CD14-positive monocyte (primary cell): ENCODE results near the gene ELAVL1. TPM values are rescaled to one million over a fixed set of nuclear protein-coding genes. Genes with fewer than 3 reads are reported as not detected.

ENCODE experiments used
- DNase-seq, 3 donors: peaks; one replicate each; pipeline ENCODE4 v3.0.0-alpha.2; 2011 to 2022
- H2AFZ ChIP-seq: 2 replicates; pipeline ENCODE4 v1.6.0; 2012; ENCODE audit warnings: mild to moderate bottlenecking, low read depth, low read length, inconsistent platforms; ENCODE audit not compliant: insufficient read depth, poor library complexity, severe bottlenecking
- H3K27ac ChIP-seq, 2 donors: 1 replicate in 1 of 2; 2 replicates in 1 of 2; pipeline ENCODE4 v1.5.1; 2012 to 2013; ENCODE audit warnings: low read length in 2 of 2, control low read depth in 1 of 2, inconsistent platforms in 1 of 2, low read depth in 1 of 2, mild to moderate bottlenecking in 1 of 2
- H3K27me3 ChIP-seq, 2 donors: one replicate each; pipeline versions ENCODE4 v1.6.0 to v1.6.1; 2011 to 2013; ENCODE audit warnings: low read length in 2 of 2; ENCODE audit not compliant: control insufficient read depth in 2 of 2, insufficient read depth in 2 of 2
- H3K36me3 ChIP-seq, 2 donors: replicated peaks in 1 of 2; 1 replicate in 1 of 2; 2 replicates in 1 of 2; pipeline versions ENCODE4 v1.5.1 to v1.6.1; 2012 to 2013; ENCODE audit warnings: low read length in 2 of 2, control low read depth in 1 of 2, inconsistent platforms in 1 of 2, mild to moderate bottlenecking in 1 of 2; ENCODE audit not compliant: insufficient read depth in 2 of 2, control insufficient read depth in 1 of 2
- H3K4me1 ChIP-seq, 2 donors: 1 replicate in 1 of 2; 2 replicates in 1 of 2; pipeline versions ENCODE4 v1.5.1 to v1.6.1; 2012 to 2013; ENCODE audit warnings: low read length in 2 of 2, control low read depth in 1 of 2, inconsistent platforms in 1 of 2, mild to moderate bottlenecking in 1 of 2, moderate library complexity in 1 of 2; ENCODE audit not compliant: insufficient read depth in 2 of 2, control insufficient read depth in 1 of 2
- H3K4me2 ChIP-seq: replicated peaks from 2 replicates; pipeline ENCODE3; 2012; ENCODE audit warnings: low read length, moderate library complexity, mild to moderate bottlenecking; ENCODE audit not compliant: poor library complexity, severe bottlenecking; ENCODE audit errors: extremely low read depth
- H3K4me3 ChIP-seq, 3 experiments: fragments of 200-600 bp in 1 of 3; sonication (generic) in 1 of 3; replicated peaks in 1 of 3; 1 replicate in 2 of 3; 2 replicates in 1 of 3; pipeline ENCODE4 v1.5.1; 2011 to 2013; ENCODE audit warnings: low read length in 3 of 3, mild to moderate bottlenecking in 3 of 3, control low read depth in 2 of 3, low read depth in 2 of 3, inconsistent platforms in 1 of 3, moderate library complexity in 1 of 3
- H3K79me2 ChIP-seq: 2 replicates; pipeline ENCODE4 v1.6.0; 2012; ENCODE audit warnings: mild to moderate bottlenecking, control low read depth, inconsistent platforms, low read length, moderate library complexity; ENCODE audit not compliant: insufficient read depth
- H3K9ac ChIP-seq: 2 replicates; pipeline ENCODE4 v1.6.0; 2017; ENCODE audit warnings: low read length, mild to moderate bottlenecking; ENCODE audit not compliant: insufficient read depth, poor library complexity, severe bottlenecking
- H3K9me3 ChIP-seq, 2 donors: replicated peaks in 1 of 2; 1 replicate in 1 of 2; 2 replicates in 1 of 2; pipeline versions ENCODE4 v1.5.1 to v1.6.1; 2012 to 2013; ENCODE audit warnings: low read length in 2 of 2, control low read depth in 1 of 2; ENCODE audit not compliant: control insufficient read depth in 1 of 2, insufficient read depth in 1 of 2
- H4K20me1 ChIP-seq: 2 replicates; pipeline ENCODE4 v1.6.0; 2012; ENCODE audit warnings: mild to moderate bottlenecking, low read length, control low read depth, moderate library complexity; ENCODE audit not compliant: insufficient read depth
- H3K27ac Mint-ChIP-seq, 7 donors: one replicate each; pipeline ENCODE4 v1.8.0; 2020; ENCODE audit warnings: mild to moderate bottlenecking in 7 of 7, mixed read lengths in 7 of 7, moderate library complexity in 6 of 7, inconsistent platforms in 2 of 7
- H3K27me3 Mint-ChIP-seq, 3 donors: one replicate each; pipeline ENCODE4 v1.8.0; 2021 to 2022; ENCODE audit warnings: low read depth in 3 of 3, mild to moderate bottlenecking in 3 of 3, mixed read lengths in 3 of 3, moderate library complexity in 3 of 3, inconsistent platforms in 1 of 3
- H3K36me3 Mint-ChIP-seq, 2 donors: one replicate each; pipeline ENCODE4 v1.8.0; 2020; ENCODE audit warnings: mixed read lengths in 2 of 2, inconsistent platforms in 1 of 2, mild to moderate bottlenecking in 1 of 2
- H3K4me1 Mint-ChIP-seq: one replicate; pipeline ENCODE4 v1.8.0; 2020; ENCODE audit warnings: mild to moderate bottlenecking, mixed read lengths
- H3K4me3 Mint-ChIP-seq, 2 donors: one replicate each; pipeline ENCODE4 v1.8.0; 2020; ENCODE audit warnings: mild to moderate bottlenecking in 2 of 2, mixed read lengths in 2 of 2, moderate library complexity in 1 of 2
- H3K9me3 Mint-ChIP-seq, 7 donors: one replicate each; pipeline ENCODE4 v1.8.0; 2020 to 2022; ENCODE audit warnings: mixed read lengths in 7 of 7, mild to moderate bottlenecking in 6 of 7, moderate library complexity in 6 of 7, inconsistent platforms in 2 of 7
- CTCF ChIP-seq: fragments of 200-600 bp; IDR thresholded peaks from one replicate; pipeline ENCODE4 v1.8.0; 2022; ENCODE audit warnings: antibody characterized with exemption, mild to moderate bottlenecking
- WGBS: methylation state at CpG from one replicate; pipeline ENCODE4 v1.1.5; 2013; ENCODE audit warnings: missing lambda C conversion rate; ENCODE audit not compliant: insufficient coverage; 5-methylcytosine and 5-hydroxymethylcytosine counted together
- intact Hi-C, 2 donors: fragments of 100-400 bp; cut with micrococcal nuclease; formaldehyde crosslinking; loops; one replicate each; pipeline versions ENCODE4 v1.15.0 to v1.15.1; 2023
- polyA plus RNA-seq, 3 donors: library from polyadenylated mRNA; depleted of rRNA in 1 of 3; unstranded in 2 of 3; stranded (reverse) in 1 of 3; fragments of 300-500 nt in 2 of 3; fragments of >200 nt in 1 of 3; fragmentation: Illumina TruSeq in 2 of 3; gene quantifications; 1 replicate in 2 of 3; 2 replicates in 1 of 3; pipeline ENCODE4 v1.2.3, GENCODE V29; 2012 to 2021

Gene ELAVL1
- polyA plus RNA-seq, 3 donors, result 25.1 to 31.1 (median 30.7) TPM

DNA sequence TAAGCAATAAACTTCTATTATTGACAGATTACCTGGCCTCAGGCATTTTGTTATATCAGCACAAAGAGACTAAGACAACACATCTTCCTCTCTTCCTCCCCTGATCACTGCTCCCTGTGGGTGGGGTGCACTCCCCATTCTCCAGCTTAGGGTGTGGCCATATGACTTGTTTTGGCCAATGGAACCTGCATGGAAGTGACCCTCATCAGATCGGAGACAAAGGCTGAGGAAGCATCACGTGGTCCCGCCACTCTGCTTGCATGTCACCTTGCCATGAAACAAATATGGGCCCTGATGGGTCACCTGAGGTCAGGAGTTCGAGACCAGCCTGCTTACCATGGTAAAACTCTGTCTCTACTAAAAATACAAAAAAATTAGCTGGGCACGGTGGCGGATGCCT is 33.4 kb upstream of the ELAVL1 start:
- H3K9ac ChIP-seq, result no peak overlapping the region
- WGBS, result 96% methylated on average over 3 of the region's 6 CpGs
- H3K4me3 Mint-ChIP-seq, result no peak overlapping the region
- peaks cover 10 to 18% (median 10%) of the 10 kb centered on the region in 3 donors for H3K27me3 Mint-ChIP-seq
- no peaks in the 10 kb centered on the region for H3K4me1 ChIP-seq
- no peaks in the 10 kb centered on the region for H3K36me3 Mint-ChIP-seq
- H2AFZ ChIP-seq, result no peak overlapping the region
- no peaks in the 10 kb centered on the region for H3K9me3 ChIP-seq
- no peak overlapping the region for H3K27ac ChIP-seq
- intact Hi-C loops, result no loop called here
- H3K4me3 ChIP-seq, result no peak overlapping the region
- peaks cover 0 to 2% (median 0%) of the 10 kb centered on the region in 7 donors for H3K9me3 Mint-ChIP-seq
- H4K20me1 ChIP-seq, result no peaks in the 10 kb centered on the region
- H3K27me3 ChIP-seq, result no peaks in the 10 kb centered on the region
- TF ChIP-seq CTCF, result no peak
- DNase-seq, result no peak
- H3K4me2 ChIP-seq, result no peak overlapping the region
- no peaks in the 10 kb centered on the region for H3K79me2 ChIP-seq
- no peaks in the 10 kb centered on the region for H3K36me3 ChIP-seq
- peaks cover 4% of the 10 kb centered on the region for H3K4me1 Mint-ChIP-seq
- H3K27ac Mint-ChIP-seq, result no peak overlapping the region

- Mint-ChIP-seq H3K27me3 (peaks cover 18 to 19% (median 19%) of the 10 kb centered on the region in 3 donors), H3K27ac (no peak overlapping the region), H3K9me3 (peaks cover 0 to 5% (median 0%) of the 10 kb centered on the region in 7 donors), H3K36me3 (no peaks in the 10 kb centered on the region), H3K4me1 (peaks cover 6% of the 10 kb centered on the region), H3K4me3 (no peak overlapping the region)
- Histone ChIP-seq H2AFZ (no peak overlapping the region), H3K9me3 (no peaks in the 10 kb centered on the region), H3K27ac (no peak overlapping the region), H3K79me2 (no peaks in the 10 kb centered on the region), H3K9ac (no peak overlapping the region), H3K4me2 (no peak overlapping the region), H4K20me1 (no peaks in the 10 kb centered on the region), H3K27me3 (peaks cover 0 to 4% of the 10 kb centered on the region in 2 donors), H3K4me3 (no peak overlapping the region), H3K36me3 (no peaks in the 10 kb centered on the region), H3K4me1 (no peaks in the 10 kb centered on the region)
- TF ChIP-seq CTCF, result no peak
- 97% methylated on average over 3 of the region's 7 CpGs for WGBS
- no peak for DNase-seq
- intact Hi-C loops, result no loop called here
Measured at GRCh38 chr19:8036434-8037099, 31.1 kb upstream of the ELAVL1 start.
